Hepatic stellate cell (primary cell): Measurements from ENCODE around the gene DENND6B.
"Not testable (repeated sequence)": the region's sequence is repeated elsewhere in the genome, so short reads cannot be mapped to it uniquely, and the experiment has no call there.

Source experiments
- DNase-seq: peaks from one replicate; pipeline ENCODE4 v3.0.0; 2011; ENCODE audit warnings: low spot score

The DENND6B gene

GRCh38 chr22:50338860-50339462 is 12.1 kb upstream of the DENND6B start:
- DNase-seq, result no peak

GRCh38 chr22:50338042-50338573 is 11.3 kb upstream of the DENND6B start:
- no peak for DNase-seq

- no peak for DNase-seq
Observed at GRCh38 chr22:50337262-50338041, 10.6 kb upstream of the DENND6B start.

- DNase-seq, result not testable (repeated sequence)
Observed at GRCh38 chr22:50334433-50334832, 7.6 kb upstream of the DENND6B start.

- no peak for DNase-seq
Observed at GRCh38 chr22:50329236-50329635, 2.4 kb upstream of the DENND6B start.

GRCh38 chr22:50327711-50328019 is 853 bp upstream of the DENND6B start:
- no peak for DNase-seq

GRCh38 chr22:50326225-50326955 is 422 bp downstream of the DENND6B start:
- no peak for DNase-seq

GRCh38 chr22:50325444-50326224 is 1.2 kb downstream of the DENND6B start:
- DNase-seq, result no peak

- DNase-seq, result no peak
Observed at GRCh38 chr22:50323900-50324299, 2.9 kb downstream of the DENND6B start.

- DNase-seq, result not testable (repeated sequence)
Observed at GRCh38 chr22:50322382-50323104, 4.3 kb downstream of the DENND6B start.

- DNase-seq, result no peak
Observed at GRCh38 chr22:50320671-50321325, 6.0 kb downstream of the DENND6B start.

GRCh38 chr22:50320116-50320515 is 6.7 kb downstream of the DENND6B start:
- DNase-seq, result no peak

- no peak for DNase-seq
Observed at GRCh38 chr22:50319503-50319951, 7.3 kb downstream of the DENND6B start.

GRCh38 chr22:50318698-50319411 is 8.0 kb downstream of the DENND6B start:
- DNase-seq, result no peak

GRCh38 chr22:50318356-50318697 is 8.5 kb downstream of the DENND6B start:
- DNase-seq, result no peak

- no peak for DNase-seq
Observed at GRCh38 chr22:50317674-50318073, 9.1 kb downstream of the DENND6B start.

- no peak for DNase-seq
Observed at GRCh38 chr22:50317178-50317577, 9.6 kb downstream of the DENND6B start.

- DNase-seq, result no peak
Observed at GRCh38 chr22:50316114-50317065, 10.4 kb downstream of the DENND6B start.
